Loucy (cell line): ENCODE data around the gene EMILIN3.

Experiments
- H2AFZ ChIP-seq: fragments of 200-600 bp; sonication (generic); 2 replicates; pipeline ENCODE4 v1.6.0; 2016; ENCODE audit warnings: antibody characterized with exemption, mild to moderate bottlenecking, low read length, moderate library complexity
- H3F3A ChIP-seq: fragments of 200-600 bp; 2 replicates; pipeline ENCODE4 v1.6.0; 2016; ENCODE audit warnings: antibody characterized with exemption, low read depth, mild to moderate bottlenecking
- H3K27me3 ChIP-seq: fragments of 200-600 bp; sonication (generic); 2 replicates; pipeline ENCODE4 v1.6.1; 2014; ENCODE audit warnings: low read length, mild to moderate bottlenecking; ENCODE audit not compliant: insufficient read depth, poor library complexity, severe bottlenecking
- H3K36me3 ChIP-seq: fragments of 200-600 bp; sonication (generic); 2 replicates; pipeline ENCODE4 v1.6.1; 2016; ENCODE audit warnings: low read length; ENCODE audit not compliant: insufficient read depth
- H3K4me1 ChIP-seq: fragments of 200-600 bp; sonication (generic); 2 replicates; pipeline ENCODE4 v1.5.1; 2014; ENCODE audit warnings: low read length, mild to moderate bottlenecking; ENCODE audit not compliant: insufficient read depth, poor library complexity, severe bottlenecking
- H3K4me2 ChIP-seq: fragments of 200-600 bp; sonication (generic); 2 replicates; pipeline ENCODE4 v1.6.0; 2014; ENCODE audit warnings: antibody characterized with exemption, low read length, low read depth, mild to moderate bottlenecking; ENCODE audit not compliant: poor library complexity, severe bottlenecking
- H3K4me3 ChIP-seq: fragments of 200-600 bp; sonication (generic); 2 replicates; pipeline ENCODE4 v1.5.1; 2014; ENCODE audit warnings: low read length, mild to moderate bottlenecking, mixed read lengths; ENCODE audit not compliant: poor library complexity, severe bottlenecking
- H3K79me2 ChIP-seq: fragments of 200-600 bp; sonication (generic); 2 replicates; pipeline ENCODE4 v1.6.1; 2014; ENCODE audit warnings: low read length; ENCODE audit not compliant: insufficient read depth
- H3K9ac ChIP-seq: fragments of 200-600 bp; sonication (generic); 2 replicates; pipeline ENCODE4 v1.6.0; 2014; ENCODE audit warnings: mild to moderate bottlenecking, low read depth, low read length, moderate library complexity; ENCODE audit not compliant: poor library complexity, severe bottlenecking
- H3K9me2 ChIP-seq: fragments of 200-600 bp; sonication (generic); replicated peaks from 2 replicates; pipeline ENCODE4 v1.6.1; 2016; ENCODE audit warnings: low read depth, low read length, mixed read lengths
- H3K9me3 ChIP-seq: fragments of 200-600 bp; sonication (generic); 2 replicates; pipeline ENCODE4 v1.6.1; 2014; ENCODE audit warnings: mild to moderate bottlenecking, antibody characterized with exemption, low read length, low read depth; ENCODE audit not compliant: insufficient read depth
- H4K20me1 ChIP-seq: fragments of 200-600 bp; sonication (generic); 2 replicates; pipeline ENCODE4 v1.6.0; 2014; ENCODE audit warnings: antibody characterized with exemption, low read length, mild to moderate bottlenecking; ENCODE audit not compliant: insufficient read depth, poor library complexity, severe bottlenecking
- EZH2phosphoT487 ChIP-seq: fragments of 200-600 bp; IDR thresholded peaks from 2 replicates; pipeline ENCODE4 v1.6.1; 2018; ENCODE audit warnings: antibody characterized with exemption, mild to moderate bottlenecking, moderate library complexity, borderline replicate concordance
- TF ChIP-seq, protein P1 (sequence below): fragments of 200-600 bp; sonication (generic); conservative IDR thresholded peaks from 2 replicates; pipeline ENCODE4 v1.5.1; 2014; ENCODE audit warnings: mild to moderate bottlenecking, antibody characterized with exemption, low read length

EMILIN3 gene

DNA sequence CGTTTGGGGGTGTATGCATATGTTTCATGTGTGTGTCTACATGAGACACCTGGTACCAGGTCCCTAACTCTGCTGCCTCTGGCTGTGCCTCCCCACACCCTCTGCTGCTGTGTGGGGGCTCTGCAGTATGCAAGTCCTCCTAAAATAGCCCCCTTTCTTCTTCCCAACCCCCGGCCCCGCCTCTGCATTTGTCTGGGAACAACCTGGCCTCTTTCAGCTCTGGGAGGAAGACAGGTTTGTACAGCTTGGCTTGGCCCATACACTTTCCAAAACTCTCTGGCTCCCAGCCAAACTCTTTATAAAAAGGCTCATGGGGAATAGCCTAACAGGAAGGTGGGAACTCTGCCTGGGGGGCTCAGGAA, 27.1 kb upstream of the EMILIN3 start:
- no peak overlapping the region for H3K9ac ChIP-seq
- H2AFZ ChIP-seq = no peak overlapping the region
- H3K79me2 ChIP-seq = no peaks in the 10 kb centered on the region
- no peaks in the 10 kb centered on the region for H3K9me2 ChIP-seq
- H4K20me1 ChIP-seq = no peaks in the 10 kb centered on the region
- H3K27me3 ChIP-seq = no peaks in the 10 kb centered on the region
- H3K4me3 ChIP-seq = no peak overlapping the region
- H3K4me2 ChIP-seq = no peak overlapping the region
- no peaks in the 10 kb centered on the region for H3K36me3 ChIP-seq
- H3K9me3 ChIP-seq = no peaks in the 10 kb centered on the region
- H3F3A ChIP-seq = no peaks in the 10 kb centered on the region
- no peaks in the 10 kb centered on the region for H3K4me1 ChIP-seq
- TF ChIP-seq, protein P1, sequence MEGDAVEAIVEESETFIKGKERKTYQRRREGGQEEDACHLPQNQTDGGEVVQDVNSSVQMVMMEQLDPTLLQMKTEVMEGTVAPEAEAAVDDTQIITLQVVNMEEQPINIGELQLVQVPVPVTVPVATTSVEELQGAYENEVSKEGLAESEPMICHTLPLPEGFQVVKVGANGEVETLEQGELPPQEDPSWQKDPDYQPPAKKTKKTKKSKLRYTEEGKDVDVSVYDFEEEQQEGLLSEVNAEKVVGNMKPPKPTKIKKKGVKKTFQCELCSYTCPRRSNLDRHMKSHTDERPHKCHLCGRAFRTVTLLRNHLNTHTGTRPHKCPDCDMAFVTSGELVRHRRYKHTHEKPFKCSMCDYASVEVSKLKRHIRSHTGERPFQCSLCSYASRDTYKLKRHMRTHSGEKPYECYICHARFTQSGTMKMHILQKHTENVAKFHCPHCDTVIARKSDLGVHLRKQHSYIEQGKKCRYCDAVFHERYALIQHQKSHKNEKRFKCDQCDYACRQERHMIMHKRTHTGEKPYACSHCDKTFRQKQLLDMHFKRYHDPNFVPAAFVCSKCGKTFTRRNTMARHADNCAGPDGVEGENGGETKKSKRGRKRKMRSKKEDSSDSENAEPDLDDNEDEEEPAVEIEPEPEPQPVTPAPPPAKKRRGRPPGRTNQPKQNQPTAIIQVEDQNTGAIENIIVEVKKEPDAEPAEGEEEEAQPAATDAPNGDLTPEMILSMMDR = no peak
- no peak for TF ChIP-seq EZH2phosphoT487

DNA sequence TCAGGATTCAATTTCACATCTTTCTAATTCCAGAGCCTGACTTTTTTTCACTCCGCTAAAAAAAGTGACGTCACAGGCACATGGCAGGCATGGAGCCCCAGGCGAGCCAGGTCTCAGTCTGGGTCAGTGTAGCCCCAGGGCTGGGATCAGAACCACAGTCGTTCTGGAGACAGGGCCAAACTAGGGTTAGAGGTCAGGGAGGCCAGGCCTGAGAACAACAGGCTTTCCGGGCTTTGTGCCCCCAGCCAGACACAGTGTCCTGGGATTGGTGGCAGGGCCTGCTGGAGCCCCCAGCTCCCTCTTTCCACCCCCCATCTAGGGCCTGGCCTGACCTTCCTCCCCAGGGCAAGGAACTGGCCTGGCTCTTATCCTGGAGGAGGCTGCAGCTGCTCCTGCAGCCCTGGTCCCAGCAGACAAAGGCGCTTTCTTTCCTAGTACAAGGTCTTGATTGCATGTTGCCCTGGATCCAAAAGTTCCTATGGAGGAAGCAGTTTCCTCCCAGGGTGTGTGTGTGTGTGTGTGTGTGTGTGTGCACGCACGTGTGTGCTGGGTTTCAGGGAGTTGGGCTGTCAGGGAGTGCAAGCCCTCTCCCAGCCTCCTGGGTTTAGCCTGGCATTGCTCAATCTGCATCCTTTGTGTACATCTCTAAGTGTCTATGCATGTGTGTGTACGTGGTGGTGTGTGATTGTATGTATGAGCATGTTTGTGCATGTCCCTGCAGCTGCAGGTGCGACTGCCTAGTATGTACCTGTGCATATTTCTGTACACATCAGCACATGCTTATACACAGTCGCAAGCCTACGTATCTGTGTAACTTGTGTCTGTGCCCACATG, 26.5 kb upstream of the EMILIN3 start:
- no peak overlapping the region for H3K9ac ChIP-seq
- H3K9me3 ChIP-seq = no peaks in the 10 kb centered on the region
- no peaks in the 10 kb centered on the region for H3K4me1 ChIP-seq
- H4K20me1 ChIP-seq = no peaks in the 10 kb centered on the region
- no peak overlapping the region for H3K4me2 ChIP-seq
- no peaks in the 10 kb centered on the region for H3K36me3 ChIP-seq
- H2AFZ ChIP-seq = no peak overlapping the region
- H3K79me2 ChIP-seq = no peaks in the 10 kb centered on the region
- no peaks in the 10 kb centered on the region for H3F3A ChIP-seq
- no peak overlapping the region for H3K4me3 ChIP-seq
- no peaks in the 10 kb centered on the region for H3K9me2 ChIP-seq
- TF ChIP-seq, protein P1 = no peak
- no peak for TF ChIP-seq EZH2phosphoT487
- no peaks in the 10 kb centered on the region for H3K27me3 ChIP-seq

DNA sequence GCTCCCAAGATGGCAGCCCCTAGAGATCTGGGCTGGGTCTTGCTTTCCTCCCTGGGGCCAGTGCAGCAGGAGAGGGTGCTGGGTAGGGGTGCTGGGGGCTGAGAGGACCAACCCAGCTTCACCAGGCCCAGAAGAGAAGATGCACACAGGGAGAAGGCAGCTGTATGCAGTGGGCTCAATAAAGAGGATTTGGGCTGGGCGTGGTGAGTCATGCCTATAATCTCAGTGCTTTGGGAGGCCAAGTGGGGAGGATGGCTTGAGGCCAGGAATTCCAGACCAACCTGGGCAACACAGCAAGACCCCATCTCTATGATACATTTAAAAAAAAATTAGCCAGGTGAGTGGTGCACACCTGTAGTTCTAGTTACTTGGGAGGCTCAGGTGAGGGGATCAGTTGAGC, 25.7 kb upstream of the EMILIN3 start:
- H3K9me2 ChIP-seq = no peaks in the 10 kb centered on the region
- no peaks in the 10 kb centered on the region for H3K79me2 ChIP-seq
- no peaks in the 10 kb centered on the region for H4K20me1 ChIP-seq
- no peak overlapping the region for H2AFZ ChIP-seq
- no peaks in the 10 kb centered on the region for H3K36me3 ChIP-seq
- H3K9ac ChIP-seq = no peak overlapping the region
- no peaks in the 10 kb centered on the region for H3K9me3 ChIP-seq
- no peak overlapping the region for H3K4me2 ChIP-seq
- H3F3A ChIP-seq = no peaks in the 10 kb centered on the region
- no peaks in the 10 kb centered on the region for H3K27me3 ChIP-seq
- no peak for TF ChIP-seq EZH2phosphoT487
- TF ChIP-seq, protein P1 = no peak
- no peaks in the 10 kb centered on the region for H3K4me1 ChIP-seq
- H3K4me3 ChIP-seq = no peak overlapping the region
